ENCODE measurements around the gene C15orf39.

Gene C15orf39

GRCh38 chr15:75172284-75172820, 29.3 kb upstream of the C15orf39 start:
- no peak for DNase-seq (ENCODE audit: low read depth in 2 of 2)

- DNase-seq (ENCODE audit: low read depth in 2 of 2), result no peak
These were observed 27.6 kb upstream of the C15orf39 start for GRCh38 chr15:75174102-75174501.

DNA sequence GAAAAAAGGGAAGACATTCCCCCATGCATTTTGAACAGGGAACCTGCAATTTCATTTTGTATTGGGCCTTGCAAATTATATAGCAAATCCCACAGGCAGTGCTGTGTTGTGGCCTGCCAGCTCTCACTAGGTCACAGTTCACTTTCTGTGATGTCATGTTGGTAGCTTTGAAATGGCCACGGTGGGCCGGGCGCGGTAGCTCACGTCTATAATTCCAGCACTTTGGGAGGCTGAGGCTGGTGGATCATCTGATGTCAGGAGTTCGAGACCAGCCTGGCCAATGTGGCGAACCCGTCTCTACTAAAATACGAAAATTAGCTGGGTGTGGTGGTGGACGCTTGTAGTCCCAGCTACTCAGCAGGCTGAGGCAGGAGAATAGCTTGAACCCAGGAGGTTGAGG, 27.0 kb upstream of the C15orf39 start:
- no peak for DNase-seq (ENCODE audit: low read depth in 2 of 2)

DNA sequence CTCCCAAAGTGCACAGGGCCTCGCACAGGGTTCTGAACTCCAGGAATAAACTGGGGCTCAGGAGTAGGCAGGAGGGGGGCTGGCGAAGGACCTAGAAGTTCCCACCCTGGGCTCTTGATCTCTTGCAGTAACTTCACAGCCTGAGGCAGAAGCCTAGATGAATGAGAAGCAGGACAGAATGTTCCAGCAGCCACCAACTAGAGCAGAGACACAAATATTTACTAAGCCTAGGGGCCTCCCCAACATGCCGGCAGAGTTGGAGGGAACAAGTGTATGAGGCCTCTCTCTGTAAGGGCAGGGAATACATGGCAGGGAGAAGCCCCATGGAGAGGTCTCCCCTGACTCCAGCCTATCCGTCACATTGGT, 25.3 kb upstream of the C15orf39 start:
- no peak for DNase-seq (ENCODE audit: low read depth in 2 of 2)

GRCh38 chr15:75177360-75178071, 24.2 kb upstream of the C15orf39 start:
- no peak for DNase-seq (ENCODE audit: low read depth in 2 of 2)

- no peak for DNase-seq (ENCODE audit: low read depth in 2 of 2)
These were observed 23.3 kb upstream of the C15orf39 start for GRCh38 chr15:75178171-75178937.

DNA sequence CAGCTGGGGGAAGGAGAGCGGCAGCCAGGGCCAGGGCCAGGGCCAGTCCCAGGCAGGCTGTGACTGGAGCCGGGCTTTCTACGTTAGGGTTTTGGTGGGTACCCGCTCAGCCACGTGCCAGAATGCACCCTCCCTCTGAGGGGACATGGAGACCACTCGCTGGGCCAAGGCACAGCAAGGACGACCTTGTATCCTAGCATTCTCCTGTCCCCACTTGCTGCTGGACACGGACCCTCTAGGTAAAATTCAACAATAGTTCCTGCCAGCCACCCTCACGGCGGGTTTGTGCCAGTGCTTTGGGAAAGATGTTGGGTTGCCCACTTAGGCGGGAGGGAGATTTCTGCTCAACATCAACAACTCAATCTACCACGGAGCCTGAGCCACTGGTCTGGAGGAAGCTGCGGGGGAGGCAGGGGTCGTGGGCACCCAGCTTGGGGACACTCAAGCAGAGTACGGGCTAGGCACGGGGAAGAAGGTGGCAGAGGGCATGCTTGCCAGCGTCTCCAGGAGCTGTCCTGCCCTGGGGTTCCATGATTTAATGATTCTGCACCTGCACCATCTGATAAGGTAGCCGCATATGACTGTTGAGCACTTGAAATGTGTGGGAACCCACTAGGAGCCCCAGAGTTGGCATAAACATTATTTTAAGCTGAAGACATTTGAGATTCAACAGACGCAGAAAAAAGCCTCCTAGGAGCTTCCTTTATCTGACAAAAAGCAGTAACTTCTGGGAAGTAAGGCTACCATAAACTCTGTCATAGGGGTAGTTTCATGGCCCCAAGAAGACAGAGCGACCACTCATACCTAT, 22.5 kb upstream of the C15orf39 start:
- no peak for DNase-seq (ENCODE audit: low read depth in 2 of 2)

GRCh38 chr15:75179746-75180140, 21.9 kb upstream of the C15orf39 start:
- no peak for DNase-seq (ENCODE audit: low read depth in 2 of 2)

DNA sequence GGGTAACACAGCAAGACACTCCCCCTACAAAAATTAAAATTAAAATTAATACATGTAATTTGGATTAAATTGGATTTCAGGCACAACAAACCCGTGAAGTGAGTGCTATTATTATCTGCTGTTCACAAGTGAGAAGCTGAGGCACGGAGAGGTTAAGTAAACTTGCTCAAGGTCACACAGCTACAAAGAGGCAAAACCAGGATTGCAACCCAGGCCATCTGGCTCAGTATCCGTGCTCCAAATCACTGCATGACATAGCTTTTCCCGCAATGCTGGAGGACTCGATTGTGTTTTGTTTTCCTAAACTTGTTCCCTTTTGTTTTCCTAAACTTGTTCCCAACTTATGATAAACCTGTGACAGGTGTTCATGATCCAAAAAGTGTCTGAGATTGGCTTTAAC, 19.9 kb upstream of the C15orf39 start:
- no peak for DNase-seq (ENCODE audit: low read depth in 2 of 2)

DNA sequence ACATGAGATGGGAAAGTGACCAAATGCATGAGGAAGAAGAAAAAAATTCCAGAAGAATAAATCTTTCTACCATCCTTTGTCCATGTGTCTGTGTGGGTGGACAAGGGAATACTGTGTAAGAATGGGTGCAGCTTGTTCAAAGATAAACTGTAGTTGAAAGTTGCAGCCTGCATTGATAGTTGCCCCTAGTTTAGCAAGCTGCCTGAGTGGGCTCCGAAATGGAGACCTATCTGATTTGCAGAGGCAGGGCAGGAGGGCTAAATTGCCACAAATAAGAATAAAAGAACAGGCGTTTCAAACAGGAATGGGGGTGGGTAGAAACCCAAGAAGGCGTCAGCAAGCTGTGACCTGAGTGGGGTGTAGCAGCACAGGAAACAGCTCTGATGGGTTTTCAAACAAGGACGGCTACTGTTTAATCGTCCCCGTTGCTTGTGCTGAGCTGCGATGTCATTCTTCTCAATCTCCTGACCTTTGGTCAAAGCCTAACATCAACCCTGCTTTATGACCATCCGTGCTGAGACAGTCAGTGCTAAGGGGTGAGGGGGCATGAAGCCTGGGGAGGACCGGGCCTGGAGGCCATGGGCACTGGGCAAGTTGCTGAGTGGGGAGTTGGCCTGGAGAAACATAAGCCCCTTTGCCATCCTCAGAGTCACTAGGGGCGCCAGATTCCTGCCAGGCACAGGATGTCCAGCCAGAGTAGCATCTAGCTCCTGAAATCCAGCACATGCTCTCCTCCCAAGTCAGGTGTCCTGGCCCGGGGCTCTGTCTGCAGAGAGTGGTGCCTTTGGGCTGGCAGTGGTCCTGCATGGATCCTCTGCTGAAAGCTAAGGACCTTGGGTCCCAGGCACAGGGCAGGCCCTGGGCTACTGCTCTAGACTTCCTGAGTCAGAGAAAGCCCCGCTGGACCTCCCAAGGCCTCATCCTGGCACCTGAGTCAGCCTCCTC, 19.2 kb upstream of the C15orf39 start:
- no peak for DNase-seq (ENCODE audit: low read depth in 2 of 2)

DNA sequence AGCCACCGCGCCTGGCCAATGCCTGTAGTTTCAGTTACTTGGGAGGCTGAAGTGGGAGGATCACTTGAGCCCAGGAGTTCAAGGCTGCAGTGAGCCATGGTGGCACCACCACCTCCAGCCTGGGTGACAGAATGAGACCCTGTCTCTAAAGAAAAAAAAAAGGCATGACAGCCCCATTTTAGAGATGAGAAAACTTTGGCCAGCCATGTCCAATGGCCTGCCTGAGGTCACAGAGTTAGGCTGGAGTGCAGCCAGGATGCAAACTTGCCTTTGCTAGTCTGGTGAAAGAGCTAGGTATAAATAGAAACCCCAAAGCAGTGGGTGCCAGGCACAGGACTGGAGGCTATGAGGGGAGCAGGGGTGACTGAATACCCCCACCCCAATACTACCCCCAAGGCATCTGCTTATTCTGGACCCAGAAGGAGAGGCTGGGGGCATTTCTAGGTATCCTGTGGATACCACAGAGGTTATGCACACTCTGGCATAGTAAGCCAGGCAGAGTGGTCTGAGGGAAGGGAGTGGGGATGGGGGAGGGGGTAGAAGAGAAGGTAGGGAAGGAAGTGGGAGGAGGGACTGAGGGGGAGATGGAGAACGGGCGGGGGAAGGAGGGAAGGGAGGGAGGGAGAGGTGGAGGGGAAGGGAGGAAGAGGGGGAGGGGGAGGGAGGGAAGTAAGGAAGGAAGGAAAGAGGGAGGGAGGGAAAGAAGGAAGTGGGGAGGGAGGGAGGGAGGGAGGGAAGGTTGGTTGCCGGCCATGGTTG, 16.2 kb upstream of the C15orf39 start:
- DNase-seq (ENCODE audit: low read depth in 2 of 2), result no peak

DNA sequence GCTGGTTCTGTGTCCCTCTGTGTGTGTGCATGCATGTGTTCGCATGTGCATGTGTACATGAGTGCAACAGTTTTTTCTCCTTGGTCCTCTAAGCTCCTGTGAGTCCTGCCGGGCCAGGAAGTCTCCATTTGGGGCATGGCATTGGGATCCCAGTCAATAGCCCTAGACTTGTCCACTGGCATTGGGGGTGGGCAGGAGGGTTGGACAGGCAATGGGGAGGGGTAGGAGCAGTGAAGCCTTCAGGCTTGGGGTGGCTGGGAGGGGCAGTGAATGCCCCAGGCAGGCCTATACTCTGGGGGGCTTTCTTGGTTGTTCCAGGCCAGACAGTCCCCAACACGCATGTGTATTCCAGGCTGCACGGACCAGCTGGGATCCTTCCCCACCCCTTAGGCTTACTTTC, 15.6 kb upstream of the C15orf39 start:
- DNase-seq (ENCODE audit: low read depth in 2 of 2), result no peak

DNA sequence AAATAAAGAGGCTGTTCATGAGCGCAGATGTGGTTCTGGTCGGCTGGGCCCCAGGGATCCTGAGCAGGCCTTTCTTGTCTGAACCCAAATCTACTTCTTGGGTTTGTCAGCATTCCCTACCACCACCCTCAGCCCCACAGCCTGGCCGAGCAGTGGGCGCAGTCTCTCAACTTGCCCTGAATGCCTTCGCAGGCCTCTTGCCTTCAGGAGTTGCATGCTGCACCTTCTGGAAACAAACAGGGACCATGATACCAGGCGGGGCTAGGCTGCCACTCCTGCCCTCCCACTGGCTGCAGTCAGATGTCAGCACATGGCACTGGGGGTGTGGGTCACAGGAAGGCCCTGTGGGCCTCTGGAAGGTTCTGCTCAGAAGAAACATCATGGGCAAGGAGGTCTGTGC, 13.2 kb upstream of the C15orf39 start:
- no peak for DNase-seq (ENCODE audit: low read depth in 2 of 2)

- DNase-seq (ENCODE audit: low read depth in 2 of 2), result no peak
These were observed 10.4 kb upstream of the C15orf39 start for GRCh38 chr15:75191235-75191634.

DNA sequence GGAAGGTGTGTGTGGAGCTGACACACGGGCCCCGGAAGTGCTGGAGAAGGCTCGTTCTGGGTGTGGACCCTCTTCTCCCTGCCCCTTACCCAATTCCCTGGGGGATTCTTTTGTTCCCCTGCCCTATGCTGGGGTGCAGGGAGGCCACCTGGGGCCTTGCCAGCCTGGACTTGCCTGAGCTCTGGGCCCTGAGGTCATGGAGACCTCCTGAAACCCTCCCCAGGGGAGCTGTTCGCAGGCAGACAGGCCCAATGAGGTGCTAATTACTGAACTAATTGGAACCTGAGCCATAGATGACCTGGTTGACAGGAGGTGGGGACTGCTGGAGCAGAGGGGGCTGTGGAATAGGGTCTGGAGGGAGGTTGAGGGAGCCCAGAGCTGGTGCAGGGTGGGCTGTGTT, 9.4 kb upstream of the C15orf39 start:
- DNase-seq (ENCODE audit: low read depth in 2 of 2), result no peak

DNA sequence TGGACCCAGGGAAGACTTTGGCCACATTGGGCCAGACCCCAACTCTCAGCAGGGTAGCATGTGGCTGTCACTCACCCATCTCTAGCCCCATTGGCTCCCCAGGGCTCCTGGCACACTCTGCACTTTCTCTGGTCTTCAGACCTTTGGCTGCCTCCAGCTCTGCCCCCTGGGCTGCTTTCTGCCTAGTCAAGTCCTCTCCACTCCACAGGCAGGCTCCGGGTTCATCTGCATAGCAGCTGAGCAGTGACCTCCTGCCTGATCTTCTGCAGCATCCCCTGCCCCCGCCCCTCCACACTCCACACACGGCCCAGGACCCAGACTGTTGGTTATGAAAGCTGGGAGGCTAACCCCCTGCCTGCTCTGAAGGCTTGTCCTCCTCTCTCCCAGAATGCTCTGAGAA, 8.4 kb upstream of the C15orf39 start:
- DNase-seq (ENCODE audit: low read depth in 2 of 2), result no peak

- DNase-seq (ENCODE audit: low read depth in 2 of 2), result no peak
These were observed 7.7 kb upstream of the C15orf39 start for GRCh38 chr15:75193976-75194375.

DNA sequence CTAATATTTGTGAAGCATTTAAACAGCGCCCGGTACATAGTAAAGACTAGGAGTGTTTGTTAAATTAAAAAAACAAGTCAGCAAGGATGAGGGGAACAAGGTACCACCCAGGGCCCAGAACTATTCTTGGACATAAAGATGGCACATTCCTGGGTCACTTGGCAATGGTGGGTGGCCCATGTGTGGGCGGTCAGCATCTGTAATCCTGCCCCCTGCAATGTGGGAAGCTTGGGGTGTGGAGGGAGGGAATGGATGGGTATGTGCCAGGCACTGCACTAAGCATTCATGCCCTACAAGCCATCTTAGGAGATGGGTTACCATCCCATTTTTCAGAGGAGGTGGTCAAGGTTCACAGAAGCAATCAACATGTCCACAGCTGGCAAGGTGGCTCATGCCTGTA, 7.3 kb upstream of the C15orf39 start:
- DNase-seq (ENCODE audit: low read depth in 2 of 2), result no peak

- DNase-seq (ENCODE audit: low read depth in 2 of 2), result no peak
These were observed 6.4 kb upstream of the C15orf39 start for GRCh38 chr15:75195122-75195765.

DNA sequence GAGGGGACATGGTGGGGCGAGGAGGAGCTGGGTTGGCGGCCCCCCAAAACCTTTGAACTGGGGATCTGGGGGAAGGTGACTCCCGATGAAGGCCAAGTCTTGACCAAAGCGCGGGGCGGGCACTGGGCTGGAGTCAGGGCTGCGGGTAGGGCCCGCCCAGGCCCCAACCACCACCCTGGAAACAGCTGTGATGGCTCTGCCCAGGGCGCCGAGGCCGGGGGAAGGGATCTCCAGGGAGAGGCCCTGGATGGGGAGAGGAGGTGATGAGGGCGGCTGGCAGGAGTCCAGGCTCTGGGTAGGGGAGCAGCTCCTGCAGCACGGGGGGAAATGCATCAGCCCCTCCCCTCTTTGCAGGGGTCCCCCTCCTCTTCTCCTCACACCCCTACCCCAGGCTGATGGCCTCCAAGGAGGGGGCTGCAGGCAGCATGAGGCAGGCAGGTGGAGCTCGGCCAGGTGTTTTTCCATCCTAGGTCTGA, 5.9 kb upstream of the C15orf39 start:
- no peak for DNase-seq (ENCODE audit: low read depth in 2 of 2)

Data from stimulated activated CD4-positive, alpha-beta T cell treated with anti-CD3 and anti-CD28 coated beads, Interleukin-1b, Interleukin-23, amount 100 ng/mL, for 4 hours (primary cell).